Tibial artery (tissue), 4 donors: ENCODE data around the gene PSMA4.

ENCODE experiments used
- DNase-seq, 2 donors: peaks; one replicate each; pipeline ENCODE4 v3.0.0-alpha.2; 2019
- H3K27ac ChIP-seq, 2 donors: fragments of 200-600 bp; sonication (generic) in 1 of 2; 1 replicate in 1 of 2; 2 replicates in 1 of 2; pipeline ENCODE4 v1.5.1; 2018 to 2019; ENCODE audit warnings: mild to moderate bottlenecking in 1 of 2
- H3K27me3 ChIP-seq, 2 donors: fragments of 200-600 bp; sonication (generic) in 1 of 2; one replicate each; pipeline versions ENCODE4 v1.5.1 to v1.6.0; 2016 to 2019
- H3K36me3 ChIP-seq, 3 donors: fragments of 200-600 bp; sonication (generic) in 2 of 3; one replicate each; pipeline ENCODE4 v1.5.1; 2016 to 2019; ENCODE audit warnings: mild to moderate bottlenecking in 2 of 3
- H3K4me1 ChIP-seq, 4 donors: fragments of 200-600 bp; sonication (generic) in 2 of 4; 1 replicate in 3 of 4; 2 replicates in 1 of 4; pipeline ENCODE4 v1.5.1; 2016 to 2019
- H3K4me3 ChIP-seq, 2 donors: fragments of 200-600 bp; sonication (generic) in 1 of 2; 1 replicate in 1 of 2; 2 replicates in 1 of 2; pipeline ENCODE4 v1.5.1; 2018 to 2019; ENCODE audit warnings: mild to moderate bottlenecking in 2 of 2
- H3K9me3 ChIP-seq, 3 donors: fragments of 200-600 bp; sonication (generic) in 1 of 3; one replicate each; pipeline ENCODE4 v1.5.1; 2016 to 2019
- CTCF ChIP-seq, 2 experiments: fragments of 200-600 bp in 1 of 2; fragments of 450-650 bp in 1 of 2; IDR thresholded peaks; one replicate each; pipeline ENCODE4 v1.5.1; 2017 to 2019; ENCODE audit warnings: antibody characterized with exemption in 2 of 2, mild to moderate bottlenecking in 1 of 2, moderate library complexity in 1 of 2
- intact Hi-C: fragments of 100-400 bp; cut with DNase I; formaldehyde crosslinking; loops from one replicate; pipeline ENCODE4 v1.15.0; 2023; ENCODE audit warnings: low total_unique reads

Gene PSMA4

DNA sequence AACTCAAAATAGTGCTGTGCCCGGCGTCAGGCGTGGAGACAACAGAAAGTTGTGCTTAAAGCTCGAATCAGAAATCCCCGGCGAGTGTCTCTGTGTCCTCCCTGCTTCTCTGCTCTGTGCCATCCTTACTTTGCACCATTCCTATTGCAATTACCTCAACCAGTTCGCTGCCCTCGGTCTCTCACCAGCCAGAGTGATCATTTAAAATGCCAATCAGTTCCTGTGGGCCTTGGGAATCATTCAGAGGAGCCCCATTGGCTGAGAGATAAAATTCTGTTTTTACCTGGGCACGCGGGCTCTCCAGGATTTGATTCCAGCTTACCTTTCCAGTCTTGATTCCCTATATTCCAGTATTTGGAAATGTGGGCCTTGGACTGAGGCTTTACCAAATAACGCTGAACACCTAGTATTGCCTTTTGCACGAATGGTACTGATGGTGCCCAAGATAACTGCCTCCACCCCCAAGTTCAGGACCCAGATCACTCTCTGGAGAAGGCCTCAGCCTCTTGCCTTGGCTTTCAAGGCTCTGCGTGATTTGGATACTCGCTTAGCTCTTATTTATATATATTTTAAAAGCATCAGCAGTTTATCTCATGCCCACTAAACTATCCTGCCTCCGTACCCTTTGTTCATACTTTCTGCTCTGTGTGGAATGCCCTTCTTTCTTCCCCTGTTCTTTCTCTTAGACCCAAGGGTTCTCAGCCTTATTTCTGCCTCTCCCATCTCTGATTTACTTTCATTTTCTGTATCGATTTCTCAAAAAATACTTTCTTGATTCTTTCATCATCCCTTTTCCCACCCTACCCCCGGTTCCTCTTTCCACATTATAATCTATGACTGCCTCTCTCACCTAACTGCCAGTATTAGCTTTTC is 863 bp downstream of the PSMA4 start:
- H3K27me3 ChIP-seq, result no peaks in the 10 kb centered on the region
- no peak for TF ChIP-seq CTCF (IDR thresholded peaks at IDR 0.05)
- peak overlapping the region; percentile 65 to 89 for H3K4me3 ChIP-seq
- DNase-seq, result no peak
- H3K27ac ChIP-seq, result peak overlapping the region; percentile 83 to 94
- H3K4me1 ChIP-seq, result peaks cover 0 to 28% (median 12%) of the 10 kb centered on the region in 4 donors
- peaks cover 30 to 32% (median 30%) of the 10 kb centered on the region in 3 donors for H3K36me3 ChIP-seq
- intact Hi-C loops, result no loop called here
- no peaks in the 10 kb centered on the region for H3K9me3 ChIP-seq

- peaks cover 0 to 28% (median 12%) of the 10 kb centered on the region in 4 donors for H3K4me1 ChIP-seq
- peaks cover 36 to 38% (median 36%) of the 10 kb centered on the region in 3 donors for H3K36me3 ChIP-seq
- no peak for DNase-seq
- no peaks in the 10 kb centered on the region for H3K27me3 ChIP-seq
- H3K4me3 ChIP-seq, result peak overlapping the region in 1 of 2 donors; percentile 65
- TF ChIP-seq CTCF (IDR thresholded peaks at IDR 0.05), result no peak
- intact Hi-C loops, result no loop called here
- no peaks in the 10 kb centered on the region for H3K9me3 ChIP-seq
- H3K27ac ChIP-seq, result peak overlapping the region in 1 of 2 donors; percentile 94
Observed at GRCh38 chr15:78541744-78542034, 1.4 kb downstream of the PSMA4 start.

- Histone ChIP-seq H3K27ac (no peak overlapping the region), H3K9me3 (no peaks in the 10 kb centered on the region), H3K36me3 (peaks cover 45 to 47% (median 45%) of the 10 kb centered on the region in 3 donors), H3K4me1 (peaks cover 0 to 28% (median 12%) of the 10 kb centered on the region in 4 donors), H3K4me3 (no peak overlapping the region), H3K27me3 (no peaks in the 10 kb centered on the region)
- DNase-seq, result no peak
- intact Hi-C loops, result no loop called here
- no peak for TF ChIP-seq CTCF (IDR thresholded peaks at IDR 0.05)
Observed at GRCh38 chr15:78542647-78543046, 2.4 kb downstream of the PSMA4 start.

DNA sequence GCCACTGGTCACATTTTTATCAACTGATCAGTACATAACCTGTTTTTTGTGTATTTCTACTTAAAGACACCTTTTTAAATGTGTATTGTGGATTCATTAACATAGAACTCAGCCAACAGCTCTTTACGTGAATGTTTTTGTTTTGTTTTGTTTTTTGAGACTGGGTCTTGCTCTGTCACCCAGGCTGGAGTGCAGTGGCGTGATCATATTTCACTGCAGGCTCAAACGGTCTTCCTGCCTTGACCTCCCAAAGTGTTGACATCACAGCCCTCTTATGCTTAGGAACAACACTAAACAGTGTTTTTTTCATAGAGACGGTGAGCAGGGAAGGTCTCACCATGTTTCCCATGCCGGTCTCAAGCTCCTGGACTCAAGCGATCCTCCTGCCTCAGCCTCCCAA is 9.9 kb downstream of the PSMA4 start:
- Histone ChIP-seq H3K4me3 (no peak overlapping the region), H3K36me3 (peaks cover 45 to 62% (median 60%) of the 10 kb centered on the region in 3 donors), H3K9me3 (no peaks in the 10 kb centered on the region), H3K4me1 (no peaks in the 10 kb centered on the region), H3K27ac (no peak overlapping the region), H3K27me3 (no peaks in the 10 kb centered on the region)
- DNase-seq, result no peak
- intact Hi-C loops, result no loop called here
- TF ChIP-seq CTCF (IDR thresholded peaks at IDR 0.05), result no peak

- H3K36me3 ChIP-seq, result peaks cover 39 to 56% (median 53%) of the 10 kb centered on the region in 3 donors
Observed at GRCh38 chr15:78550815-78551214, 10.6 kb downstream of the PSMA4 start.

More at GRCh38 chr15:78550815-78551214, 10.6 kb downstream of the PSMA4 start:
- DNase-seq, result no peak
- H3K27me3 ChIP-seq, result no peaks in the 10 kb centered on the region
- H3K4me3 ChIP-seq, result no peak overlapping the region
- no peaks in the 10 kb centered on the region for H3K4me1 ChIP-seq
- no peak for TF ChIP-seq CTCF (IDR thresholded peaks at IDR 0.05)
- H3K9me3 ChIP-seq, result no peaks in the 10 kb centered on the region
- intact Hi-C loops, result no loop called here
- no peak overlapping the region for H3K27ac ChIP-seq
